HepG2 (cell line): ENCODE measurements around the gene BLMH. TPM values are rescaled to one million over a fixed set of nuclear protein-coding genes. Genes with fewer than 3 reads are reported as not detected.

Experiments used
- ATAC-seq: fragments of 200-7000 bp; cut with Tn5 transposase; 3 replicates; pipeline ENCODE4 v1.9.1; 2020; ENCODE audit warnings: mild to moderate bottlenecking, moderate library complexity
- BruUV-seq: library from RNA; stranded (reverse); fragments of 400-500 nt; replicated peaks from 2 replicates; lab custom pipeline; 2021; lab: Mats Ljungman, UMichigan
- CTCF ChIA-PET: fragments of 300-600 bp; formaldehyde crosslinking; extraction: SDS; loops from one replicate; lab custom pipeline; 2021; ENCODE audit warnings: low total read pairs, inconsistent platforms, low intra/inter-chr PET ratio; lab: Yijun Ruan, JAX
- POLR2A ChIA-PET: fragments of 350-600 bp; sonication (Branson Sonifier 250); formaldehyde crosslinking; loops from one replicate; lab custom pipeline; 2020; ENCODE audit warnings: antibody characterized with exemption, inconsistent platforms; lab: Yijun Ruan, JAX
- DNase-seq: peaks from one replicate; pipeline ENCODE4 v3.0.0-alpha.2; 2015; ENCODE audit warnings: low spot score
- FAIRE-seq: peaks from 3 replicates; lab custom pipeline; 2011; peaks lifted over from hg19 to GRCh38; lab: Jason Lieb, UNC
- H2AFZ ChIP-seq: one replicate; pipeline ENCODE4 v1.6.1; 2011; ENCODE audit warnings: low read length, inconsistent platforms
- H3K27ac ChIP-seq: fragments of 300-600 bp; 3 replicates; pipeline ENCODE4 v1.8.0; 2011; ENCODE audit warnings: mixed run types, mild to moderate bottlenecking, mixed read lengths, low read length, inconsistent platforms; ENCODE audit not compliant: insufficient read depth; ENCODE audit errors: extremely low read length
- H3K27me3 ChIP-seq, 2 experiments: fragments of 200-600 bp in 1 of 2; 2 replicates in 1 of 2; 3 replicates in 1 of 2; pipeline versions ENCODE4 v1.6.0 to v1.8.0; 2011; ENCODE audit warnings: low read length in 2 of 2, mild to moderate bottlenecking in 2 of 2, moderate library complexity in 2 of 2, inconsistent platforms in 1 of 2; ENCODE audit not compliant: insufficient read depth in 2 of 2, control insufficient read depth in 1 of 2
- H3K36me3 ChIP-seq, 2 experiments: fragments of 200-600 bp in 1 of 2; replicated peaks in 1 of 2; 2 replicates in 1 of 2; 3 replicates in 1 of 2; pipeline versions ENCODE4 v1.5.1 to v1.8.0; 2011; ENCODE audit warnings: low read length in 2 of 2, inconsistent platforms in 1 of 2; ENCODE audit not compliant: insufficient read depth in 2 of 2, control insufficient read depth in 1 of 2
- H3K4me1 ChIP-seq: 2 replicates; pipeline ENCODE4 v1.5.1; 2012; ENCODE audit warnings: low read length, inconsistent platforms; ENCODE audit not compliant: insufficient read depth
- H3K4me2 ChIP-seq: 2 replicates; pipeline ENCODE4 v1.6.0; 2011; ENCODE audit warnings: low read depth, low read length, inconsistent platforms
- H3K4me3 ChIP-seq, 3 experiments: fragments of 200-600 bp in 1 of 3; sonication (generic), shearing (Covaris generic) in 1 of 3; replicated peaks in 1 of 3; 2 replicates each; pipeline ENCODE4 v1.5.1; 2011 to 2016; ENCODE audit warnings: low read length in 3 of 3, inconsistent platforms in 2 of 3, low read depth in 2 of 3, mild to moderate bottlenecking in 2 of 3, control low read depth in 1 of 3, mixed read lengths in 1 of 3; ENCODE audit not compliant: insufficient read depth in 1 of 3
- H3K79me2 ChIP-seq: one replicate; pipeline ENCODE4 v1.6.1; 2011; ENCODE audit warnings: low read length, inconsistent platforms; ENCODE audit not compliant: insufficient read depth
- H3K9ac ChIP-seq: 2 replicates; pipeline ENCODE4 v1.6.0; 2011; ENCODE audit warnings: mild to moderate bottlenecking, low read depth, low read length, inconsistent platforms; ENCODE audit not compliant: insufficient read depth
- H3K9me3 ChIP-seq: 2 replicates; pipeline ENCODE4 v1.5.1; 2012; ENCODE audit warnings: mild to moderate bottlenecking, low read length
- H4K20me1 ChIP-seq: 2 replicates; pipeline ENCODE4 v1.6.0; 2011; ENCODE audit warnings: inconsistent platforms, mild to moderate bottlenecking, low read length, moderate library complexity; ENCODE audit not compliant: insufficient read depth
- CBX2 ChIP-seq, 2 experiments: fragments of 200-600 bp in 1 of 2; sonication (generic); formaldehyde crosslinking in 1 of 2; IDR thresholded peaks; 2 replicates each; pipeline versions ENCODE4 v1.7.0 to v1.8.1; 2018 to 2022; ENCODE audit warnings: low read depth in 2 of 2, low read length in 1 of 2, mild to moderate bottlenecking in 1 of 2, missing genetic modification reagents in 1 of 2
- CENPX ChIP-seq: sonication (generic); formaldehyde crosslinking; IDR thresholded peaks from 2 replicates; pipeline ENCODE4 v1.9.0; 2021; ENCODE audit warnings: mild to moderate bottlenecking, missing genetic modification reagents, moderate library complexity
- KAT8 ChIP-seq: IDR thresholded peaks from 2 replicates; pipeline ENCODE4 v1.6.1; 2016; ENCODE audit warnings: missing genetic modification reagents, missing compliant biosample characterization
- KMT2A ChIP-seq: sonication (generic); formaldehyde crosslinking; IDR thresholded peaks from 2 replicates; pipeline ENCODE4 v1.4.0; 2020; ENCODE audit warnings: missing genetic modification reagents
- MATR3 ChIP-seq: sonication (generic); formaldehyde crosslinking; IDR thresholded peaks from 2 replicates; pipeline ENCODE4 v1.4.0; 2020; ENCODE audit warnings: missing genetic modification reagents
- REL ChIP-seq: sonication (generic); formaldehyde crosslinking; conservative IDR thresholded peaks from 2 replicates; pipeline ENCODE4 v1.8.0; 2022; ENCODE audit warnings: mild to moderate bottlenecking, missing genetic modification reagents, moderate library complexity
- TIGD3 ChIP-seq: sonication (generic); formaldehyde crosslinking; IDR thresholded peaks from 2 replicates; pipeline ENCODE4 v1.5.1; 2020; ENCODE audit warnings: mild to moderate bottlenecking, missing genetic modification reagents, borderline replicate concordance
- TRIM22 ChIP-seq: fragments of 450-650 bp; IDR thresholded peaks from 2 replicates; pipeline ENCODE4 v1.6.1; 2017
- ZNF292 ChIP-seq: sonication (generic); formaldehyde crosslinking; IDR thresholded peaks from 2 replicates; pipeline ENCODE4 v1.8.1; 2022; ENCODE audit warnings: mild to moderate bottlenecking, low read depth, missing genetic modification reagents, borderline replicate concordance
- ZNF296 ChIP-seq: sonication (generic); formaldehyde crosslinking; conservative IDR thresholded peaks from 2 replicates; pipeline ENCODE4 v1.5.0; 2020; ENCODE audit warnings: mild to moderate bottlenecking, missing genetic modification reagents
- ZNF558 ChIP-seq: sonication (generic); formaldehyde crosslinking; IDR thresholded peaks from 2 replicates; pipeline ENCODE4 v1.9.0; 2022; ENCODE audit warnings: mild to moderate bottlenecking, missing genetic modification reagents, borderline replicate concordance
- WGBS: methylation state at CpG from one replicate; pipeline ENCODE4 v1.1.6; 2017; ENCODE audit warnings: low lambda C conversion rate; 5-methylcytosine and 5-hydroxymethylcytosine counted together
- in situ Hi-C: cut with HindIII; loops from 2 replicates; pipeline ENCODE4 v1.10.0; 2017; ENCODE audit warnings: low pct_unique_long_range_greater_than_20kb; ENCODE audit not compliant: extremely low pct_ligation_motif_present
- intact Hi-C: fragments of 100-400 bp; cut with micrococcal nuclease; formaldehyde crosslinking; loops from one replicate; pipeline ENCODE4 v1.10.0; 2022; ENCODE audit not compliant: unreplicated experiment
- polyA plus RNA-seq, 8 experiments: library from polyadenylated mRNA; depleted of rRNA in 3 of 8; stranded (reverse) in 7 of 8; unstranded in 1 of 8; fragments of >200 nt; fragmentation: Illumina TruSeq in 4 of 8; extraction: Trizol in 4 of 8; gene quantifications; 2 replicates each; pipeline versions ENCODE4 v1.2.1 to v1.2.3, GENCODE V29; 2011 to 2016; ENCODE audit warnings: low read depth in 4 of 8, missing spikeins in 1 of 8, mixed read lengths in 1 of 8; ENCODE audit not compliant: insufficient read depth in 1 of 8
- total RNA-seq, 5 experiments: library from RNA; depleted of rRNA; stranded (reverse); fragments of >200 nt; fragmentation: Illumina TruSeq; extraction: Trizol; gene quantifications; 2 replicates each; pipeline ENCODE4 v1.2.3, GENCODE V29; 2016; ENCODE audit warnings: low read depth in 1 of 5

Gene BLMH
- total and polyA plus RNA-seq, 2 of the 13 experiments (the other 11 are each of a cell fraction or from before 2014, with no cell fraction given) = 12.1 to 41.0 TPM

GRCh38 chr17:30318155-30318554 lies 26.4 kb upstream of the BLMH start:
- H3K4me3 ChIP-seq = no peak overlapping the region
- no peak overlapping the region for H3K4me2 ChIP-seq
- no peak for ATAC-seq
- in situ Hi-C loops (no loop called here), intact Hi-C loops (no loop called here)
- no TSS peak for BruUV-seq
- H3K9me3 ChIP-seq = no peaks in the 10 kb centered on the region
- H3K36me3 ChIP-seq = no peaks in the 10 kb centered on the region
- H4K20me1 ChIP-seq = no peaks in the 10 kb centered on the region
- no peak for TF ChIP-seq ZNF558 (CRISPR knock-in tag)
- TF ChIP-seq TIGD3 (CRISPR knock-in tag) = no peak
- no peak for TF ChIP-seq MATR3 (CRISPR knock-in tag)
- no peak for TF ChIP-seq CBX2 (IDR thresholded peaks at IDR 0.05; ENCODE audit: low read depth, low read length)
- TF ChIP-seq CBX2 (CRISPR knock-in tag; IDR thresholded peaks at IDR 0.05; ENCODE audit: low read depth) = no peak
- TF ChIP-seq ZNF296 (CRISPR knock-in tag) = no peak
- no peak for TF ChIP-seq KAT8 (CRISPR knock-in tag)
- TF ChIP-seq TRIM22 = no peak
- no peak for TF ChIP-seq REL (CRISPR knock-in tag)
- TF ChIP-seq CENPX (CRISPR knock-in tag) = no peak
- no peak for TF ChIP-seq ZNF292
- TF ChIP-seq KMT2A = no peak
- ChIA-PET CTCF (no interaction called here), POLR2A (no interaction called here)
- H3K4me1 ChIP-seq = peaks cover 52% of the 10 kb centered on the region
- H3K27me3 ChIP-seq = peaks cover 0 to 6% of the 10 kb centered on the region in 2 experiments; a peak in 1 of 5 replicates
- 50% methylated on average over 3 of the region's 3 CpGs for WGBS
- no peak overlapping the region for H3K9ac ChIP-seq
- FAIRE-seq = no peak
- H3K27ac ChIP-seq = no peak overlapping the region
- DNase-seq = no peak
- no peak overlapping the region for H2AFZ ChIP-seq
- no peaks in the 10 kb centered on the region for H3K79me2 ChIP-seq
